ENCODE results near the gene MCF2L2. TPM values are rescaled to one million over a fixed set of nuclear protein-coding genes. Genes with fewer than 3 reads are reported as not detected.

MCF2L2 gene
- total RNA-seq, 4 donors from 2014 or later: 0.16 to 0.66 (median 0.26) TPM

- no peak for TF ChIP-seq CTCF (IDR thresholded peaks at IDR 0.05; ENCODE audit: low read depth)
These were observed 9.5 kb upstream of the MCF2L2 start for GRCh38 chr3:183437666-183438564.

- no peak for TF ChIP-seq CTCF (IDR thresholded peaks at IDR 0.05; ENCODE audit: low read depth)
These were observed 8.6 kb upstream of the MCF2L2 start for GRCh38 chr3:183437061-183437460.

GRCh38 chr3:183435661-183436060, 7.2 kb upstream of the MCF2L2 start:
- no peak for TF ChIP-seq CTCF (IDR thresholded peaks at IDR 0.05; ENCODE audit: low read depth)

- no peak for TF ChIP-seq CTCF (IDR thresholded peaks at IDR 0.05; ENCODE audit: low read depth)
These were observed 6.6 kb upstream of the MCF2L2 start for GRCh38 chr3:183434992-183435391.

- TF ChIP-seq CTCF (IDR thresholded peaks at IDR 0.05; ENCODE audit: low read depth): no peak
These were observed 6.1 kb upstream of the MCF2L2 start for GRCh38 chr3:183434503-183434902.

- no peak for TF ChIP-seq CTCF (IDR thresholded peaks at IDR 0.05; ENCODE audit: low read depth)
These were observed 2.0 kb upstream of the MCF2L2 start for GRCh38 chr3:183430325-183430957.

GRCh38 chr3:183427876-183428446, 458 bp downstream of the MCF2L2 start:
- no peak for TF ChIP-seq CTCF (IDR thresholded peaks at IDR 0.05; ENCODE audit: low read depth)
